HG02763 (cell line): Measurements from ENCODE around the gene SDK1.

Experiments
- ATAC-seq: cut with Tn5 transposase; IDR thresholded peaks from one replicate; pipeline ENCODE4 v1.9.1; 2021; ENCODE audit warnings: mild to moderate bottlenecking, moderate library complexity; ENCODE audit not compliant: unreplicated experiment

SDK1 gene

DNA sequence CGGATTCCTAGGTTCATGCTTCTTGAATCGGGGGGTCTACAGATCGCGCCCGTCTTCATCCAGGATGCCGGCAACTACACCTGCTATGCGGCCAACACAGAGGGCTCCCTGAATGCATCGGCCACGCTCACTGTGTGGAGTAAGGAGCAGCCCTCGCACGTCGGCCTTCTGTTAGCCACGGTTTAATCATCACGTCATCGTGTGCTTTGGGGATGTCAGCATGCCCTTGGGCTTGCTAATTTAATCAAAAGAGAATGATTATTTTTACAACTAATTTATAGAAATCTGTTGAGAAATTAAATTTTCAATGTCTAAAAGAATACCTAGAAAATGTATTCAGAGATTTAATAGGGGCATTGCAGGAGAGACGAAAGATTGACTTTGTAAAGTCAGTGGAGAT lies 668.2 kb downstream of the SDK1 start:
- no peak for ATAC-seq

DNA sequence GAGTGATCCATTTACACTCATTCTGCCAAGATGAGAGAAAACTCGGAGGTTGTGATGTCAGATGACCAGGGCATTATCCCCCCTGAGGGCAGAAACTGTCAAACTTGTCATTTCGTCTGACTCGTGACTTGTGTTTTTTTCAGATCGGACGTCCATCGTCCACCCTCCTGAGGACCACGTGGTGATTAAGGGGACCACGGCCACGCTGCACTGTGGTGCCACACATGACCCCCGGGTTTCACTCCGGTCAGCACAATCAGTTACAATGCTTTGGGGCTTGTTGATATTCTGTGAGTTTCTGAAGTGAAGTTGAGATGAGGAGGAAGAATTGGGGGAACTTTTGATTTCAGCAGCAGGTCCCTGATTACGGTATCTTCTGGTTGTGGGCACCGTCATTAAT lies 670.3 kb downstream of the SDK1 start:
- no peak for ATAC-seq

DNA sequence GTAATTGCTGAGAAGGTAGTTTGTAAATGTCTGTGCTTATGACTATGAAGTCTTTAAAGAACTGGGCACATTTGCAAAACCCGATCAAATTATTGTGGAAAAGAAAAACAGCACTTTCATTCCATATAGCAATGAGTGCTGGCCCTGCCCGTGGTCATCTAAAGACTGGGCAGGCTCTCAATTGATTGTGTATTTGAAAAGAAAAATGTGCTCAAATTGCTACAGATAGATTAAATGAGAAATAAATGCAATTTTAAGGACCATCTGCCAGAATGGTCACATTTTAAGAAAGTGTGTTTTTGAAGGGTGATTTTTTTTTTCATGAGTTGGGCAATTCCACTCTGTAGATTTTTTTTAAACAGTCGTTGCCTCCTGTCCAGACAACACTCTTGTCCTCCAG lies 672.2 kb downstream of the SDK1 start:
- no peak for ATAC-seq

DNA sequence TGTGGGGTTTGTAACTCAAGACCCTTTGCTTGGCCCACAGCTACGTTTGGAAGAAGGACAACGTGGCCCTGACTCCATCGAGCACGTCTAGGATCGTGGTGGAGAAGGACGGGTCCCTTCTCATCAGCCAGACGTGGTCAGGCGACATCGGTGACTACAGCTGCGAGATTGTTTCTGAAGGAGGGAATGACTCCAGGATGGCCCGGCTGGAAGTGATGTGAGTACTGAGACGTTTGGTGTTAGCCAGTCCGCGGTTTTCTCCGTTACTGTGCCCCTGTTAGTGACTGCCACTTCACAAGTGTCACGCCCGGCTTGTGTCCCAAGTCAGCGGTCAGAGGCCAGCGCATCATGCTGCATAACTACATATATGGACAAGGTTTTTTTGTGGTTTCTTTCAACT lies 673.3 kb downstream of the SDK1 start:
- no peak for ATAC-seq

DNA sequence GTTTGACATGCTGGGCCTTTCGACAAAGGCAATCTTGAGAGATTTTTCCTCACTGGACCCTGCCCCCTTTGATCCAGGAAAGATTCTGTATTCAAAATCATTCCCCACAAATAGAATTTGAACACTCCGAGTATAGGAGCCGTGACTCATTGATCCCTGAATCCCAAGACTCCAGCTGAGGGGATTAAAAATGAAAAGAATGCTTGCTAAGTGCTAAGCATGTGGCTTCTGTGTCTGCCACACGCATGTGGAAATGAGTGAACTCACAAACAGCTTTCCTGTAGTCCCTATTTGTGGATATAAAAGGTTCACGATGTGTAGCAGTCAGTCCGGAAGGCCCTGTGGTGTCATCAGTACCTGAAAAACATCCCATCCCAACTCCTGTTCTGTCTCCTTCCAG lies 674.3 kb downstream of the SDK1 start:
- ATAC-seq = no peak

DNA sequence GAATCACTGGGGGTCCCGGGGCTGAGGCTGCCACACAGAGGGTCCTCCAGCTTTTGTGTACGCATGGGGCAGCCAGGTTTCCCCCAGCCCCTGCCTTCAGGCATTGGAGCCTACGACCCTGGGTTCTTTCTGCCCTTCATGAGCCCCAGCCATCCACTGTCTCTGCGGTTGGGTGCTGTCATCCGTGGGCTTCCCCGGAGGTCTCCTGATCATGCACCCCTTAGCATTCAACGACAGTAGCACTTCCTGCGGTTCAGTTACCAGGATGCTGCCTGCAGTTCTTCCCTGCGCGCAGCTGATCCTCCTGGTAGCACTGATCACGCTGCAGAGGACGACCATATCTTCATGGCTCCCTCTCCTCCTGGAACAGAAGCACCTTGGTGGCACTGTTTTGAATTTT lies 676.3 kb downstream of the SDK1 start:
- ATAC-seq = no peak

DNA sequence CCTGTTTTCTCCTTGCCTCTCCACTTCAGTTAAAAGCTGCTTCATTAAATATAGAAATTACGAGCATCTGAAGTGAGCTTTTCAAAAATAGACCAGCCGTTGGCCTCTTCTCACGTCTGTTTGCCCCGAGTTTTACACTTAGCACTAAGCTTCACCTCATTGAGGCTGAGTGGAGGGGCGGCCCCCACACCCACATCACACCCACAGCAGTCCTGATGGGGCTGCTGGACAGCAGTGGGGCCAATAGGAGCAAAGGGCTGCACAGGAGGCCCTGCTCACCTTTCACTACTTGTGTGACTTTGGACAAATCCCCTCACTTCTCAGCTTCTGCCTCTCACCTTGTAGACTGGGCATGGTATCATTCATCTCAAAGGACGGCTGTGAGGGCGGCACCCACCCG lies 677.8 kb downstream of the SDK1 start:
- ATAC-seq = no peak

DNA sequence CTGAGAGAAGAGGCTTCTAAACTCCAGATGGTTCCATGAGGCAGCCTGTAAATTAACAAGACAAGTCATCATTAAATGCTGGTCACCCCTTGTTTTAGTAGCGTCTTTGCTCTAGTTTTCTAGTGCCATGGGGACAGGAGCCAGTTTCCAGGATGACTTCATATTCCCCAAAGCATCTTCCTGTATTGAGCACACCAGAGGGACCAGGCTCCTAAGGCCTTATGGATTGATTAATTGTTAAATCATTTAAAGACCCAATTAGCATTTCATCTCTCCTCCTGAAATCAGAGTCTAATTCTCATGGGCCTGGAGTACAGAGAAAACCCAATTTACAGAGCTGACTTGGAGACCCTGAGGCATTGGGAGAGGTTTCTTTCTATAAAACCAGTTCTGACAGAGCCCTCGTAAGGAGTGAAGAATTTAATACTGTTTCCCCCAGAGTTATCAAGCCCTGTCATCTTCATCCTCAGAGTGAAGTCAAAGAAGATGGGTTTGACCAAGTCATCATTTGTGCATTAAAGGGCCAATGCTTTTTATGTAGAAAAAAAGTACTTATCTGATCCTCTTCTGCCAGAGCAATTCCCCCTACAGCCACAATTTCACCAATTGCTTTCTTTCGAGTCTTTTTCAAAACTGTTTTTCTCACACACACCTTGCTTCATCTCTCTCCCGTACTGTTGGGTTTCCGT lies 678.7 kb downstream of the SDK1 start:
- ATAC-seq = no peak

DNA sequence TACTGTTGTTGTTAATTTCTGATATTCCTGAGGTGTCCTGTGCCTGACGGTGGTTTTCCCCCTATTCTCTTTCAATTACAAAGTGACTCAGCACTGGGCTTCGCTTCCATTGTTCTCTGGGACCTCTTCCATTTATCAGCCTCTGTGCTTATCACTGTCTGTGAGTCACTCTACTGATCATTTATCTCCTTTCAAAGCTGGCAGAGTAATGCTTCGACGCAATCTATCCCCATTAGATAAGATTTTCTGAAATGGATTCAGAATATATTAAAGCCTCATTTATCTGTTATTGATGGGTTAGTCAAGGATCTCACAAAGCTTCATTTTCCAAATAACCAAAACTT lies 679.2 kb downstream of the SDK1 start:
- no peak for ATAC-seq

DNA sequence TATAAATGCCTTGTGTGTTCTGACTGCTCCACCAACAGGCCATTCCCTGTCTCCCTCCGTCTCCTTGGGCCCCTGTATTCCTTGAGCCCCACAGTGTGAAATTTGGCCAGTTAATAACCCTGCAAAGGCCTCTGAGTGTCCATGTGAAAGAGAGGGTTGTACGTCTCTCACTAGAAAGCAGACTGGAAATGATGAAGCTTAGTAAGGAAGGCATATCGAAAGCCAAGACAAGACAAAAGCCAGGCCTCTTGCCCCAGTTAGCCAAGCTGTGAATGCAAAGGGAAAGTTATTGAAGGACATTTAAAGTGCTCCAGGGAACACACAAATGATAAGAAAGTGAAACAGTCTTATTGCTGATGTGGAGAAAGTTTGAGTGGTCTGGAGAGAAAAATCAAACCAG lies 680.2 kb downstream of the SDK1 start:
- no peak for ATAC-seq

DNA sequence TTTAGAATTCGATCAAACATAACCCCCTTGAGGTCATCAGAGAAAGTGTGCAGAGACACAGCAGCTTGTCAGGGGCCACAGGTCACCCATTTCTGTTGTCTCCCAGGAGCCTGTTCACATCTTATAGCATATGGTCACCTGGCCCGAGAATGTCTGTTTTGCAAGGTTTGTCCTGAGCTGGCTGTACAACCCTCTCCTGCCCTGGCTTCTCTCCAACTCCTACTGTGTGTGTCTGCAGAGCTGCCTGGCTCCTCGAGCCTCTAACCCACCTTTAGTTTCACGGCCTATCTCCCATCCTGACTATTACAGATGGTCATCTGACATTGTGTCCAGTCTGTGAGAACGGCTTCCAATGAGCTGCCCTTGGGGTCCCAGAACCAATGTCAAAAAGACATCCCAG lies 683.4 kb downstream of the SDK1 start:
- ATAC-seq = no peak

DNA sequence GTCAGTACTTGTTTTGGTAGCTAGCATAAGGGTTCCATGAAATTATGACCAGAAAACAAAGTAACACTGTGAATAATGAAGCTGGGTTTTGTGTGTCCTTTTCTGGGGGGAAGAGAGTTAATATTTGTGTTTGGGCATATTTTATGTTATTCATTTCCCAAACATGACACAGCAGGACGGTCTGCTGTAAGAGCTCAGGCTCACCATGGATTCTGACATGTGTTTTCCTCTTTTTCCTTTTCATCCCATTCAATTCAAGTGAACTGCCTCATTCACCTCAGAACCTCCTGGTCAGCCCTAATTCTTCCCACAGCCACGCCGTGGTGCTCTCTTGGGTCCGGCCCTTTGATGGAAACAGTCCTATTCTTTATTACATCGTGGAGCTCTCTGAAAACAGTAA lies 685.9 kb downstream of the SDK1 start:
- no peak for ATAC-seq

DNA sequence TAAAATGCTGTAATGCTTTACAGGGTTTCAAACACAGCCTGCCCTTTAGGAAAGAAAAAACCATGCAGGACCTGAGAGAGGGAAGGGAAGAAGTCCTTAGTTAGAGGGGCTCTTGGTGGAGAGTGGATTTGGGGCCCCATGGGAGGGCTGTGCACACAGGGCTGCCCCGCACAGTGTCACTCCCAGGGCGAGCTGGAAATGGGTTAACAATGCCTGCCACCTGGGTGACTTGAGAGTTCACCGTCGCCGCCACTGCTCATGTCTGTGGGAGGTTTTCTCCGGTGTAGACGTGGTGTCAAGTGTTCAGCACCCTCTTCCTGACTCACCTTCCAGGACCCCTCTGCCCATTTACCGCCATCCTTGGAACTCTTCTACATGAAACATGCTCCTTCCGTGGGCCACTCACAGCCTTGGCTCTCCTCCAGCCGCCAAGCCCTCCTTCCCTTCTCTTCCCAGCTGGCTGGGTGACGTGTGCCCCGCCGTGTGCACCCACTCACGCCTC lies 686.4 kb downstream of the SDK1 start:
- no peak for ATAC-seq

DNA sequence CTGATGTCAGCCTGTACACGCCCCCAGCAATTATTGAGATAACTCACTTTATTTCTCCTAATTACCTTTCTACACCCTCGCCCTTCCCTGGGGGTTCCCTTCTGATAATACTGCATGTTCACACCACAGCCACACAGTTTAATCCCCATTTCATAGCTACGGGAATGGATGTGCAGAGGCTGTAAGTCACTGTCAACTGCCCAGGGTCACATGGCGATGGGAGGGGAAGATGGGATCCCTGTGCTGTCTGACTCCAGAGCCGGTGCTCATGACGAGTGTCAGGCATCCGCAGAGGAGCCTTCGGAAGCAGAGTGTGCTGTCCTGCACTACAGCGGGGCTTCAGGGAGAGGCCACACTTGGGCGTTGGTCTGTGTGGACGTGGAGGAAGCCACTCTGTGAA lies 688.7 kb downstream of the SDK1 start:
- ATAC-seq = no peak

DNA sequence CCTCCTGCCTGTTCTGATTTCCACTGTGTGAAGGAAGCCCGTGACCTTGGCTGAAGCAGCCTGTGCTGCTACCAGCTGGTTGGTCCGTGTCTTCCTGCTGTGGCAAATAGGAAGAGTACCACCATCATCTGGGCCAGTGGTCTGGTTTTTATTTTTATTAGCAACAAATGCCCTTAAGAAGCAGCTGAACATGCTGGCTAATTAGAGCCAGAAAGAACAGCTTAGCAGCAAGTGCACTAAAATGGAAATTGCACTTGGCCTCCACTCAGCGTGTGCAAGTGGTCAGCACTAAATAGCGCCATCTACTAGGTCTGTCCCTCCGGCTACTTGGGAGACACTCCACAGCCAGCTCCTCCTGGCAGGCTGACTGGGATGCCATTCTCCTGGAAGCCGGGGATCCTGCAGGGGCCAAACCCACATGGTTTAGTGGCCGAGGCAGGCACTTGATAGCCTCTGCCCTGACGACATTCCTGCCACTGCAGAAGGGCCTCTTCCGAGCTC lies 690.7 kb downstream of the SDK1 start:
- no peak for ATAC-seq

DNA sequence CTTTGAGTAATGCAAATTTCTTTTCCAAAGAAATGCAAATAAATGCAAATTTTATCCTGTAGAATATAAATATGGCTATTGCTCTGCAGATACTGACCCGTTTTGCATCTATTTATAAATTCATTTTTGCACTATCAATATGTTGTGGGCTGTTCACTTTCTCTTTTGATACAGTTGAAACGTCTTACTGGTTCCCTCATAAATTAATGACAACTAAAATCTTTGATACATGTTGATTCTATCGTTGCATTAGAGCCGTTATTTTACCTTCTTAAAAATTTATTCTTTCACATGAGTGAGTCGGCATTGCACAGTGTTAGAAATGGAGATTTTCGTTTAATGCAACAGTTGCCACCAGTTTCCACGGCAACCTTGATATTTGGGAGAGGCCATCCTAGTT lies 691.8 kb downstream of the SDK1 start:
- ATAC-seq = no peak

DNA sequence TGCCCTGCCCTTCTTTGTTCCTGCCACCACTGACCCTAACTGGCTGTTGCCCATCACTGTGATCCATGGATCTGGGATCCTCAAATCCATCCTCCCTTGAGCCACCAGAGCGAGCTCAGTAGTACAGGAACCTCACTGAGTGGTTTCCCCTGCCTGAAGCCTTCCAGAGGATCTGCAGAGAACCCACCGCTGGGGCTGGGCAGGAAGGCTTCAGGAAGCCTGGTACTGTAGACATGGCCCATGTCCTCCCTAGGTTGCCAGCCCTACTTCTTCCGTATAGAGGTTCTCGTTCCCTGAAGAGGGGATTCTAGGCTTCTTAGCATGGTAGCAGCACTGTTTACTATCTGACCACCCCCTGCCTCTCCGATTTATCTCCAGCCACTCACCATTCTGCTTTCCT lies 693.7 kb downstream of the SDK1 start:
- no peak for ATAC-seq

DNA sequence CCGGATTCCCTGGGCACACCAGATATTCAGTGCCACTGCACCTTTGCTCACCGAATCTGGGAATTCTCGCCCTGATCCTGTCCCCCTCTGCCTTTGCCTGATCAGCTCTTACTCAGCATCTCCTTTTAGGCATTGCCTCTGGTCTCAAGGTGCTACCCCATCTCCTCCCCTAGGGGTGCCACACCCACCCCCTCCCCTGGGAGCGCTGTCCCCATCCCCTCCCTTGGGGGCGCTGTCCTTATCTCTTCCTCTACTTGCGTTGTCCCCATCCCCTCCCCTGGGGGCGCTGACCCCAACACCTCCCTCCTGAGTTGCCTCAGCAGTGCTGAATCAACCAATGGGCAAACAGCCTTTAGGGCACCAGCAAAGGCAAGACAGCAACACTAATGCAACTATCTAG lies 694.1 kb downstream of the SDK1 start:
- no peak for ATAC-seq

DNA sequence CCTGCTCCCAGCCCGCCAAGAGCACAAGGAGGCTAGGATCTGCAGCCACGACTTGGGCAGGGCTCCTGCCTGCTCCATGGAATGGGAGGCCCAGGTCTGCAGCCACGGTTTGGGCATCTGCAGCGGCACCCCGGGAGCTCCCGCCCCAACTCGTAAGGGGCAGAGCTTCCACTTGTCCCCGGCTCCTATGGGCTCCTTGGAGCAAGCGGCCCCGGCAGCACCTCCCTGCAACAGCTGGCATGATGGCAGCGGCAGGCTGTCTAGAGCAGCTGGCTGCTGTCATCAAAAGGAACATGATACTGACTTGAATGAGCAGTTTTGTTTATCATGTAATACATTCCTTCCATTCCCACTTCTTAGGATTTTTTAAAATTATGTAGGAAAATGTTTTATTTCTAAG lies 697.0 kb downstream of the SDK1 start:
- no peak for ATAC-seq

DNA sequence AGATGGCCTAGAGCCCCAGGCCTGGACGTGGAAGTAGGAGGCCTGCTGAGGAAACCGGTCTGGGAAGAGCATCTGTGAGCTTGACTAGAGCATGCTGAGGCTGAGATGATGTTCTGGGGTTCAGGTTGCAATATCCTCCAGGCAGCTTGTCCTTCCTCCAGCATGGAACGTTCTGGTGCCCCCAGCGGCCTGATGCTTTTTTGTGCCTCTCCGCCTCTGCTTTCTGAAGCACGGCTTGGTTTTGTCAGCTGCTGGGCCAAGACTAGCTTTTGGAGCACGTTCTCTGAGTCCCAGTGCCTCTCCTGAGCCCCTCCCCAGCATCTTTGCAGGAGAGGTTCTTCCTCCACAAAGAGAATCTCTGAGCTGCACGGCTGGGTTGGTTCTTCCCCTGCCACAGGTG lies 699.1 kb downstream of the SDK1 start:
- ATAC-seq = no peak

DNA sequence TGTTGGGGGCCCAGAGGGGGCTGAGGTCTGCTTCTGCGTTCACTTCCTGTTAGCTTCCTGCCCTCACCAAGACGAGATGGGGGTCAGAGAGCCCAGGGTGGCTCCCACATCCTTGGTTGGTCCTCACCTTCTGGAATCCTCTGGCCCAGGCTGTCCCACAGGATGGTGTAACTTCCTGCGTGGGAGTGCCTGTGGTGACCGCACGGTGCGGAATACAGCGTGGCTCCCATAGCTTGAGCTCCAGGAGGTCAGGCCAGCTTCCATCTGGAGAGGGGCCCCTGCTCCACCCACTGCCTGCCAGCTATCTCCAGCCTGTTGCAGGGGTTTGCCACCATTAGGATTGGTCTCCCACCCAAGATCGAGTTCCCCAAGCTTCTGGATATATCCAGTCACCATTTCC lies 699.9 kb downstream of the SDK1 start:
- no peak for ATAC-seq

DNA sequence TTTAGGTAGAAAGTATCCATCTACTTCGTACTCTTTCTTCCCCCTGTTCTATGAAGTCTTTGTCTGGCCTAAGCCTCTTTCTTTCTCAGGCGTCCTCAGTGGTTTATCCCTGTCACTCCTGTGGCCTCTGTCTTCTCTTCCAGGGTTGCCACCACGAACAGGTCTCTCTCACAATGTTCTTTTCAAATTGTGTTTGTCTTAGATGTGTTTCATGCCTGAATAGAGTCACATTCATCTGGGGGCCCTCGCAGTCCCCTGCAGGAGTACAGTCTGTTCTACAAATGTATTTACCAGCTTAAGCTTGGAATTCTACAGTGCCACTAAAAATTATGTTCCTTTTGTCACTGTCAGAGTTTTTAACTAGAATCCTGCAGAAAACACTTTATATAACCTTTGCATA lies 700.7 kb downstream of the SDK1 start:
- no peak for ATAC-seq

DNA sequence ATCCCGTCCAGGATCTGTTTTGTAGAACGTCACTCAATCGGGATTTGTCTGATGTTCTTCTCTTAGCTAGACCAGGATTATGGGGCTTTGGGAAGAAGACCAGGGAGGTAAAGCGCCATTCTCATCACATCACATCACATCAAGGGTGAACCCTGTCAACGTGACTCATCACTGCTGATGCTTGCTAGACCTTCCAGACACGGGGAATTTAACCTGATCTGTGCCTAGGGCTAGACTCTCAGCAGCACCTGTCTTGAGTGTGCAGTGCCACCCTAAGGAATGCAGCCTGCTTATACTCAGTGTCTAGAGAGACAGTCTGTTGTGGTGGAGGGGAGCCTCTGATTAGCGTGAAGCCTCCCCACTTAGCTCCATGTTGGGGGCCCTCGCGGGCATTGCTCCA lies 702.5 kb downstream of the SDK1 start:
- no peak for ATAC-seq
